ENCODE measurements around the gene PDIA5.

- TF ChIP-seq CTCF (conservative IDR thresholded peaks at IDR 0.05; ENCODE audit: low read depth, low read length) (peak; percentile 65), BHLHE40 (IDR thresholded peaks at IDR 0.05; ENCODE audit: low read depth, low read length) (no peak), CEBPB (IDR thresholded peaks at IDR 0.05; ENCODE audit: low read depth, low read length) (no peak), SMC3 (IDR thresholded peaks at IDR 0.05; ENCODE audit: low read depth, low read length) (peak; percentile 69), POLR2A (IDR thresholded peaks at IDR 0.05; ENCODE audit: low read depth, low read length) (no peak), RAD21 (IDR thresholded peaks at IDR 0.05; ENCODE audit: low read length) (peak; percentile 73), MAZ (IDR thresholded peaks at IDR 0.05; ENCODE audit: borderline replicate concordance, low read depth, low read length) (no peak), USF2 (IDR thresholded peaks at IDR 0.05; ENCODE audit: low read depth, low read length) (no peak), RCOR1 (IDR thresholded peaks at IDR 0.05; ENCODE audit: insufficient replicate concordance, low read length) (no peak), MAFK (IDR thresholded peaks at IDR 0.05; ENCODE audit: low read depth, low read length) (no peak), MXI1 (IDR thresholded peaks at IDR 0.05; ENCODE audit: borderline replicate concordance, low read depth, low read length) (no peak), NFE2L2 (IDR thresholded peaks at IDR 0.05; ENCODE audit: low read depth, low read length) (no peak)
Measured at GRCh38 chr3:123028233-123028828, 38.5 kb upstream of the PDIA5 start.
